GM23248 (cell line): Measurements from ENCODE around the gene TNNT1.

Experiments used
- EZH2 ChIP-seq: fragments of 200-600 bp; sonication (generic); IDR thresholded peaks from 2 replicates; pipeline ENCODE4 v1.6.1; 2018; ENCODE audit warnings: antibody characterized with exemption, mild to moderate bottlenecking; ENCODE audit not compliant: insufficient read depth, poor library complexity, severe bottlenecking
- EZH2phosphoT487 ChIP-seq: fragments of 200-600 bp; sonication (generic); IDR thresholded peaks from 2 replicates; pipeline ENCODE4 v1.6.1; 2018; ENCODE audit warnings: antibody characterized with exemption, moderate library complexity, mild to moderate bottlenecking, low read depth; ENCODE audit not compliant: insufficient read depth

GRCh38 chr19:55101261-55101660, 47.7 kb downstream of the TNNT1 start:
- TF ChIP-seq EZH2, result no peak
- TF ChIP-seq EZH2phosphoT487, result no peak
